Measurements from ENCODE around the gene SF3B1.
A peak's percentile ranks its signal among the peaks of the same experiment; 100 is the strongest.
"Not testable (repeated sequence)": the region's sequence is repeated elsewhere in the genome, so short reads cannot be mapped to it uniquely, and the experiment has no call there.

SF3B1 gene, protein sequence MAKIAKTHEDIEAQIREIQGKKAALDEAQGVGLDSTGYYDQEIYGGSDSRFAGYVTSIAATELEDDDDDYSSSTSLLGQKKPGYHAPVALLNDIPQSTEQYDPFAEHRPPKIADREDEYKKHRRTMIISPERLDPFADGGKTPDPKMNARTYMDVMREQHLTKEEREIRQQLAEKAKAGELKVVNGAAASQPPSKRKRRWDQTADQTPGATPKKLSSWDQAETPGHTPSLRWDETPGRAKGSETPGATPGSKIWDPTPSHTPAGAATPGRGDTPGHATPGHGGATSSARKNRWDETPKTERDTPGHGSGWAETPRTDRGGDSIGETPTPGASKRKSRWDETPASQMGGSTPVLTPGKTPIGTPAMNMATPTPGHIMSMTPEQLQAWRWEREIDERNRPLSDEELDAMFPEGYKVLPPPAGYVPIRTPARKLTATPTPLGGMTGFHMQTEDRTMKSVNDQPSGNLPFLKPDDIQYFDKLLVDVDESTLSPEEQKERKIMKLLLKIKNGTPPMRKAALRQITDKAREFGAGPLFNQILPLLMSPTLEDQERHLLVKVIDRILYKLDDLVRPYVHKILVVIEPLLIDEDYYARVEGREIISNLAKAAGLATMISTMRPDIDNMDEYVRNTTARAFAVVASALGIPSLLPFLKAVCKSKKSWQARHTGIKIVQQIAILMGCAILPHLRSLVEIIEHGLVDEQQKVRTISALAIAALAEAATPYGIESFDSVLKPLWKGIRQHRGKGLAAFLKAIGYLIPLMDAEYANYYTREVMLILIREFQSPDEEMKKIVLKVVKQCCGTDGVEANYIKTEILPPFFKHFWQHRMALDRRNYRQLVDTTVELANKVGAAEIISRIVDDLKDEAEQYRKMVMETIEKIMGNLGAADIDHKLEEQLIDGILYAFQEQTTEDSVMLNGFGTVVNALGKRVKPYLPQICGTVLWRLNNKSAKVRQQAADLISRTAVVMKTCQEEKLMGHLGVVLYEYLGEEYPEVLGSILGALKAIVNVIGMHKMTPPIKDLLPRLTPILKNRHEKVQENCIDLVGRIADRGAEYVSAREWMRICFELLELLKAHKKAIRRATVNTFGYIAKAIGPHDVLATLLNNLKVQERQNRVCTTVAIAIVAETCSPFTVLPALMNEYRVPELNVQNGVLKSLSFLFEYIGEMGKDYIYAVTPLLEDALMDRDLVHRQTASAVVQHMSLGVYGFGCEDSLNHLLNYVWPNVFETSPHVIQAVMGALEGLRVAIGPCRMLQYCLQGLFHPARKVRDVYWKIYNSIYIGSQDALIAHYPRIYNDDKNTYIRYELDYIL

DNA sequence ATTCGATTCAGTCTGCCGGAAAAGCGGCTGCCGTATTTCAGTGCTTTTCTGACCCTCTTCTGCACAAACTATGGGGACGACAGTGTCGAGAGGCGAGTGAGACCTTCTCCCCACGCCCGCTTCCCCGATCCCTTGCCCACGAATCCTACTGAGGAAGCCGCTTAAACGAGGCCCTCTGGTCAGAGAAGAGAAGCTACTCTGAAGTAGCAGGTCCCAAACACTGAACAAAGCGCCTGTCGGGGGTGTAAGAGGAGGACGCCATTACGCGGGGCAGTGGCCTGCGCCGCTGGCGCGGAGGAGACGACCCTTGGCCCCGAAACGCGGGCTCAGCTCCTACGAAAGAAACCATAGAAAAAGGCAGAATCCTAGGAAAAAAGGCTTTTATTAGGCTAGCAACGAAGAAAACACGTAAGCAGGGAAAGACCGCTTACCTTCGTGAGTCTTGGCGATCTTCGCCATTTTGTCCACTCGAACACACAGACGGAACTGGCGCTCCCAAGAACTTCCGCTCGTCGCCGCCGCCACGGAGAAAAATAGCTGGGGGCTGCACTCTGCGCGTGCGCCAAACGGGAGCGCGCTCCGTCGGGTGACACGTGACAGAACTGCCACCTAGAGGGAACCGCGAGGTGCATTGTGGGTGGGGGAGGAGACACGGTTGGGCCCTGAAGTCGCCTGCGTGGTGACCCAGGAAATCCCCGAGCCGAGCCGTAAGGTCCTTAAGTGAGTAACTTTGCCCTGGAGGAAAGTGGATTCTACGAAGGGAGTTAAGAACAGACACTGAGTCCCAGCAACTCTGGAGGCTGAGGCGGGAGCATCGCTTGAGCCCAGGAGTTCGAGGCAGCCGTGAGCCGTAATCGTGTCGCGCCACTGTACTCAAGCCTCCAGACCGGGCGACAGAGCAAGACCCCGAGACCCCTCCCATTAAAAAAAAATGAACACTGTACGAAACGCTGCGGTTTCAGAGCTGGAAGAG lies at the start of gene SF3B1:
SF3B1 (minus strand) TSS at position 488 of the 973 bp plus-strand sequence; CDS start at position 459, 29 bp downstream.
- no peak for TF ChIP-seq EZH2 (IDR thresholded peaks at IDR 0.05)
- TF ChIP-seq FOXP2 (optimal IDR thresholded peaks at IDR 0.05; ENCODE audit: control extremely low read depth, extremely low read length, insufficient read depth) = peak; percentile 63
- TF ChIP-seq POLR2AphosphoS5 (IDR thresholded peaks at IDR 0.05; ENCODE audit: borderline replicate concordance, low read depth, low read length) = peak; percentile 96
- peak; percentile 87 for DNase-seq (ENCODE audit: low read depth, low spot score)
- Histone ChIP-seq H3K9me3 (ENCODE audit: low read depth, low read length) (no peaks in the 10 kb centered on the region), H3K9ac (ENCODE audit: insufficient read length) (peak within 1 kb of the TSS; percentile 99), H3K36me3 (ENCODE audit: insufficient read depth, low read length) (peaks cover 5% of the 10 kb centered on the region), H3K27ac (peak within 1 kb of the TSS; percentile 94), H3K4me3 (peak within 1 kb of the TSS; percentile 95)

DNA sequence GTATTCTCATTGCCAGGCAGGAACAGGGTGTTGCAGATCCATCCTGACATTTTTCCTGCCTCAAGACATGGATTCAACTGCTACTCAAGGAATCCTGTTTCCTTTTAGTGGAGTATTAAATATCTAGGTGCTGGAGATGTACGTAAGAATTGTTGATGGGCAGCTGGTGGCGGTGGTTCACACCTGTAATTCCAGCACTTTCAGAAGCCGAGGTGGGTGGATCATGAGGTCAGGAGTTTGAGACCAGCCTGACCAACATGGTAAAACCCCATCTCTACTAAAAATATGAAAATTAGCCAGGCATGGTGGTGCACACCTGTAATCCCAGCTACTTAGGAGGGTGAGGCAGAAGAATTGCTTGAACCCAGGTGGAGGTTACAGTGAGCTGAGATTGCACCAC lies 49.4 kb upstream of the SF3B1 start:
- peaks cover 45% of the 10 kb centered on the region for H3K36me3 ChIP-seq (ENCODE audit: insufficient read depth, low read length)
- not testable (repeated sequence) for DNase-seq (ENCODE audit: low read depth, low spot score); H3K9me3 ChIP-seq (ENCODE audit: low read depth, low read length); H3K4me3 ChIP-seq; H3K27ac ChIP-seq; H3K9ac ChIP-seq (ENCODE audit: insufficient read length)

DNA sequence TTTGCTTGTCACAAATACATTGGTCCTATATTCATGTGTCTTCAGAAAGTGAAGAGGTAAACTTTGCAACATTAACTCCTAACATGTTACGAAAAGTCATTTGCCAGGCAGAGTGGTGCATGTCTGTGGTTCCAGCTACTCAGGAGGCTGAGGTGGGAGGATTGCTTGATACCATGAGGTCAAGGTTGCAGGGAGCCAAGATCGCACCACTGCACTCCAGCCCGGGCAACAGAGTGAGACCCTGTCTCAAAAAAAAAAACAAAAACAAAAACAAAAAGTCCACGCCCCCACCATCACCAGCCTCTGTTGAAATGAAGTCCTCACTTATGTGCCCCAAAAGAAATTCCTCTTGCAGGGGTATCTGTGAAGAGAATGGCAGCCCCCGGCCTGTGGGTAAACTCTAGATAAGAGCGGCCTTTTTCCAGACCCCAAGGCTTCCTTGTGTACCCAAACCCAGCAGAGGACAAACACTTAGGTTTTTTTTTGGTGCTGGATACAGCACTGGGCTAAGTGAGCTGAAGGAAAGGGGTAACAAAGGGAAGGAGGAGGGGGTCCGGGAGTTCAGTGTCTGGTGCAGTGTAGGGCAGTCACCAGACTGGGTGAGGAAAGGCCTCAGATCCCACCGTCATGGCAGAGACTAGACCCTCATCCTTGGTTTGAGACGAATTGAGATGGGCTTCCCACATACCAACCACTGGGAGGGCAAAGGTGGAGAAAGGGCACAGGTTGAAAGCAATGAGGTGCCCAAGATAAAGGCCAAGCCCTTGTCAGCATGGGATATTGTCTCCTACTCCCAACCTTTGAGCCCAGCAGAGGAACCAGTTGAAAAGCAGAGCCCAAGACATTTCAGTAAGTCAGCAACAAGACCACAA lies 45.6 kb upstream of the SF3B1 start:
- no peak overlapping the region for H3K27ac ChIP-seq
- TF ChIP-seq FOXP2 (optimal IDR thresholded peaks at IDR 0.05; ENCODE audit: control extremely low read depth, extremely low read length, insufficient read depth) (no peak), POLR2AphosphoS5 (IDR thresholded peaks at IDR 0.05; ENCODE audit: borderline replicate concordance, low read depth, low read length) (no peak), EZH2 (IDR thresholded peaks at IDR 0.05) (no peak)
- no peak for DNase-seq (ENCODE audit: low read depth, low spot score)
- H3K9ac ChIP-seq (ENCODE audit: insufficient read length) = no peak overlapping the region
- no peak overlapping the region for H3K4me3 ChIP-seq
- H3K9me3 ChIP-seq (ENCODE audit: low read depth, low read length) = no peaks in the 10 kb centered on the region
- peaks cover 10% of the 10 kb centered on the region for H3K36me3 ChIP-seq (ENCODE audit: insufficient read depth, low read length)

- H3K9me3 ChIP-seq (ENCODE audit: low read depth, low read length) = no peaks in the 10 kb centered on the region
- H3K9ac ChIP-seq (ENCODE audit: insufficient read length) = no peak overlapping the region
- no peak overlapping the region for H3K4me3 ChIP-seq
- H3K27ac ChIP-seq = no peak overlapping the region
- peaks cover 11% of the 10 kb centered on the region for H3K36me3 ChIP-seq (ENCODE audit: insufficient read depth, low read length)
- TF ChIP-seq POLR2AphosphoS5 (IDR thresholded peaks at IDR 0.05; ENCODE audit: borderline replicate concordance, low read depth, low read length) = no peak
- TF ChIP-seq EZH2 (IDR thresholded peaks at IDR 0.05) = no peak
- no peak for TF ChIP-seq FOXP2 (optimal IDR thresholded peaks at IDR 0.05; ENCODE audit: control extremely low read depth, extremely low read length, insufficient read depth)
- DNase-seq (ENCODE audit: low read depth, low spot score) = no peak
These were observed 43.0 kb upstream of the SF3B1 start for GRCh38 chr2:197477797-197478196.

DNA sequence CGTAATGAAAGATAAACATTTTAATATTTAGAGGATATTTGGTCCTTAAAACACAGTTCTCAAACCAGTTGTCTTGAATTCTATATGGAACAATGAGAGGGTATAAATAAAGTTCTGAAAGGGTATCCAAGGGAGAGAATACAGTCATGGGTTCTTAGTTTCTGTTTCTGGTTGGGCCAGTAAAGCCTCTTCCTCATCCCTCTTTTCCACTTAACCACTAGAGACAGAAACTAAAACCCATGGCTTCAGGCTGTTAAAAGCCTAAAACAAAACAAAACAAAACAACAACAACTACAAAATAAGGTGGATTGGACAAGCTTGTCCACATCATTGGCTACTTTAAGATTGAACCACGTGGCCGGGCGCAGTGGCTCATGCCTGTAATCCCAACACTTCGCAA lies 37.3 kb upstream of the SF3B1 start:
- no peaks in the 10 kb centered on the region for H3K9me3 ChIP-seq (ENCODE audit: low read depth, low read length)
- no peak overlapping the region for H3K4me3 ChIP-seq
- peaks cover 26% of the 10 kb centered on the region for H3K36me3 ChIP-seq (ENCODE audit: insufficient read depth, low read length)
- TF ChIP-seq POLR2AphosphoS5 (IDR thresholded peaks at IDR 0.05; ENCODE audit: borderline replicate concordance, low read depth, low read length) = no peak
- no peak for TF ChIP-seq FOXP2 (optimal IDR thresholded peaks at IDR 0.05; ENCODE audit: control extremely low read depth, extremely low read length, insufficient read depth)
- TF ChIP-seq EZH2 (IDR thresholded peaks at IDR 0.05) = no peak
- H3K27ac ChIP-seq = no peak overlapping the region
- DNase-seq (ENCODE audit: low read depth, low spot score) = no peak
- H3K9ac ChIP-seq (ENCODE audit: insufficient read length) = no peak overlapping the region

DNA sequence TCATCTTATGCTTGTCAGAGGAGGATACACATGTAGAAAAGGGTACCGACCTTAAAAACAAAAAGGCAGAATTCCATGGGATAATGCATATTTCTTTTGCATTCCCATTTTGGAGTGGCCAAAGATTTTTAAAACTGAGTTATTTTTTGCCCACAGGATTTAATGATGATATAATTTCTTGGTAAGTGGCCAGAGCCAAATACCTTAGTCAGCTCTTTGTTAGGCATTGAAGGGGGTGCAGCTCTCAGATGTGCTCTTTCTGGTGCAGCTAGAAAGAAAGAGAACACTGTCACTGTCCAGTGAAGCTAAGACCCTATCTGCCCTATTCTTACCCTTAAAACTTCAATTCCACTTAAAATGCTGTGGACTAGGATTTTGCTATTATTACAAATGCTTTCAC lies 29.3 kb upstream of the SF3B1 start:
- H3K36me3 ChIP-seq (ENCODE audit: insufficient read depth, low read length) = peaks cover 14% of the 10 kb centered on the region

More for the DNA sequence above, 29.3 kb upstream of the SF3B1 start:
- TF ChIP-seq POLR2AphosphoS5 (IDR thresholded peaks at IDR 0.05; ENCODE audit: borderline replicate concordance, low read depth, low read length) (no peak), FOXP2 (optimal IDR thresholded peaks at IDR 0.05; ENCODE audit: control extremely low read depth, extremely low read length, insufficient read depth) (no peak), EZH2 (IDR thresholded peaks at IDR 0.05) (no peak)
- Histone ChIP-seq H3K9ac (ENCODE audit: insufficient read length) (peak overlapping the region; percentile 10), H3K27ac (peak overlapping the region; percentile 75), H3K4me3 (peak overlapping the region; percentile 2; the same call in 1 of the 2 replicates), H3K9me3 (ENCODE audit: low read depth, low read length) (no peaks in the 10 kb centered on the region)
- DNase-seq (ENCODE audit: low read depth, low spot score) = no peak

Data from SK-N-MC (cell line).